Prostate gland (tissue), 2 donors: ENCODE results near the gene ADAMTSL5. TPM values are rescaled to one million over a fixed set of nuclear protein-coding genes. Genes with fewer than 3 reads are reported as not detected.

Experiments used
- DNase-seq: peaks from one replicate; pipeline ENCODE4 v3.0.0-alpha.2; 2019; ENCODE audit warnings: low spot score
- H3K27ac ChIP-seq, 2 donors: fragments of 200-600 bp; sonication (generic); 2 replicates each; pipeline ENCODE4 v1.5.1; 2017 to 2019
- H3K27me3 ChIP-seq: fragments of 200-600 bp; sonication (generic); replicated peaks from 2 replicates; pipeline ENCODE4 v1.5.1; 2019; ENCODE audit not compliant: insufficient read depth
- H3K36me3 ChIP-seq, 2 donors: fragments of 200-600 bp; sonication (generic); 1 replicate in 1 of 2; 2 replicates in 1 of 2; pipeline versions ENCODE4 v1.5.1 to v1.8.1; 2017 to 2019
- H3K4me1 ChIP-seq: fragments of 200-600 bp; sonication (generic); replicated peaks from 2 replicates; pipeline ENCODE4 v1.5.1; 2019
- H3K4me3 ChIP-seq, 2 donors: fragments of 200-600 bp; sonication (generic); 2 replicates each; pipeline ENCODE4 v1.5.1; 2017 to 2019
- H3K9me3 ChIP-seq: fragments of 200-600 bp; sonication (generic); 2 replicates; pipeline ENCODE4 v1.5.1; 2017
- POLR2A ChIP-seq: fragments of 450-650 bp; IDR thresholded peaks from one replicate; pipeline ENCODE4 v1.6.1; 2016; ENCODE audit warnings: antibody characterized with exemption, mild to moderate bottlenecking
- POLR2AphosphoS5 ChIP-seq: sonication (generic); formaldehyde crosslinking; IDR thresholded peaks from one replicate; pipeline ENCODE4 v1.6.1; 2017; ENCODE audit warnings: antibody characterized with exemption
- WGBS: methylation state at CpG from one replicate; pipeline ENCODE4 v1.1.5; 2018; 5-methylcytosine and 5-hydroxymethylcytosine counted together
- intact Hi-C: fragments of 100-400 bp; cut with DNase I; formaldehyde crosslinking; loops from one replicate; pipeline ENCODE4 v1.14.2; 2022
- total RNA-seq, 2 donors: library from RNA; depleted of rRNA; stranded (reverse); fragments of >200 nt; gene quantifications; one replicate each; pipeline ENCODE4 v1.1.0, GENCODE V29; 2016
- TF ChIP-seq, protein P1 (sequence below), 4 experiments: fragments of 200-600 bp in 2 of 4; fragments of 450-650 bp in 2 of 4; sonication (generic) in 2 of 4; IDR thresholded peaks; 1 replicate in 3 of 4; 2 replicates in 1 of 4; pipeline ENCODE4 v1.5.1; 2016 to 2019; ENCODE audit warnings: antibody characterized with exemption in 4 of 4, mild to moderate bottlenecking in 2 of 4, moderate library complexity in 2 of 4

The ADAMTSL5 gene
- total RNA-seq, 2 donors from 2014 or later = 0.82 to 14.5 TPM

DNA sequence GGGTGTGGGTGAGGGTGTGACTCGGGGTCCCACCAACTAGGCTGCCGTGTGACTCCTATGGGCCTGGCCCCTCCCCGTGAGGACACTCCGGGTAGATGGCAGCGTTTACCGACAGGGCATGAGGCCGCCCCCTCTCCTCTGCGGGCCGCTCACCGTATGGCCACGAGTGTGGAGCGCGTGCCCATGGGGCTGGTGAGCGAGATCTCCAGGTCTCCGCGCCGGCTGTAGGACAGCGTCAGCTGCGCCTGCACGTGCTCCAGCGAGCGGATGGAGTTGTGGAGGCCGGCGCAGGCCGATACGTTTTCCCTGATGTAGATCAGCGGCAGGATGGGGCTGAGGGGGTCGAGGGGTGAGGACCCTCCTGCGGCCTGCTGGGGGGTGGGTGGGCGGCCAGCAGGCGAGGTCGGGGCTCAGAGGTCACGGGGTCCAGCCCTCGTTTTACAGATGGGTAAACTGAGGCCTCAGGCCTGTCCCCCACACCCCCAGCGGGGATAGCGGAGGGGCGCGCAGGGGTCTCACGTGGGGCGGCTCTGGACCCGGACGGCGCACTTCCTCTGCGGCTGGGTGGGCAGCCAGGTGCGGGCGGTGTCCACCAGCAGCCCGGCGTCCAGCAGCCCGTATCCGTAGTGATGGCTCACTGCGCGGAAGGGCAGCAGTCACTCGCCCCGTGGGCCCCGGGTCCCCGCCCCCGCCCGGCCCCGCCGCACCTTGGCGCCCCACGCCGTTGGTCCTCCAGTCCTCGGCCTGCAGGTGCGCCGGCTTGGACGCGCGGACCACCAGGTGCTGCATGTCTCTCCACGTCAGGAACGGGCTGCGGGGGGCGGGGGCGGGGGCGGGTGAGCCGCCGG is 29.5 kb downstream of the ADAMTSL5 start:
- Histone ChIP-seq H3K36me3 (no peaks in the 10 kb centered on the region), H3K4me1 (no peaks in the 10 kb centered on the region), H3K9me3 (no peaks in the 10 kb centered on the region), H3K4me3 (no peak overlapping the region), H3K27me3 (no peaks in the 10 kb centered on the region), H3K27ac (no peak overlapping the region)
- 91% methylated on average over 56 of the region's 77 CpGs for WGBS
- no peak for DNase-seq
- TF ChIP-seq POLR2AphosphoS5 = no peak
- TF ChIP-seq, protein P1, sequence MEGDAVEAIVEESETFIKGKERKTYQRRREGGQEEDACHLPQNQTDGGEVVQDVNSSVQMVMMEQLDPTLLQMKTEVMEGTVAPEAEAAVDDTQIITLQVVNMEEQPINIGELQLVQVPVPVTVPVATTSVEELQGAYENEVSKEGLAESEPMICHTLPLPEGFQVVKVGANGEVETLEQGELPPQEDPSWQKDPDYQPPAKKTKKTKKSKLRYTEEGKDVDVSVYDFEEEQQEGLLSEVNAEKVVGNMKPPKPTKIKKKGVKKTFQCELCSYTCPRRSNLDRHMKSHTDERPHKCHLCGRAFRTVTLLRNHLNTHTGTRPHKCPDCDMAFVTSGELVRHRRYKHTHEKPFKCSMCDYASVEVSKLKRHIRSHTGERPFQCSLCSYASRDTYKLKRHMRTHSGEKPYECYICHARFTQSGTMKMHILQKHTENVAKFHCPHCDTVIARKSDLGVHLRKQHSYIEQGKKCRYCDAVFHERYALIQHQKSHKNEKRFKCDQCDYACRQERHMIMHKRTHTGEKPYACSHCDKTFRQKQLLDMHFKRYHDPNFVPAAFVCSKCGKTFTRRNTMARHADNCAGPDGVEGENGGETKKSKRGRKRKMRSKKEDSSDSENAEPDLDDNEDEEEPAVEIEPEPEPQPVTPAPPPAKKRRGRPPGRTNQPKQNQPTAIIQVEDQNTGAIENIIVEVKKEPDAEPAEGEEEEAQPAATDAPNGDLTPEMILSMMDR (IDR thresholded peaks at IDR 0.05) = no peak
- TF ChIP-seq POLR2A = no peak
- intact Hi-C loops = no loop called here

DNA sequence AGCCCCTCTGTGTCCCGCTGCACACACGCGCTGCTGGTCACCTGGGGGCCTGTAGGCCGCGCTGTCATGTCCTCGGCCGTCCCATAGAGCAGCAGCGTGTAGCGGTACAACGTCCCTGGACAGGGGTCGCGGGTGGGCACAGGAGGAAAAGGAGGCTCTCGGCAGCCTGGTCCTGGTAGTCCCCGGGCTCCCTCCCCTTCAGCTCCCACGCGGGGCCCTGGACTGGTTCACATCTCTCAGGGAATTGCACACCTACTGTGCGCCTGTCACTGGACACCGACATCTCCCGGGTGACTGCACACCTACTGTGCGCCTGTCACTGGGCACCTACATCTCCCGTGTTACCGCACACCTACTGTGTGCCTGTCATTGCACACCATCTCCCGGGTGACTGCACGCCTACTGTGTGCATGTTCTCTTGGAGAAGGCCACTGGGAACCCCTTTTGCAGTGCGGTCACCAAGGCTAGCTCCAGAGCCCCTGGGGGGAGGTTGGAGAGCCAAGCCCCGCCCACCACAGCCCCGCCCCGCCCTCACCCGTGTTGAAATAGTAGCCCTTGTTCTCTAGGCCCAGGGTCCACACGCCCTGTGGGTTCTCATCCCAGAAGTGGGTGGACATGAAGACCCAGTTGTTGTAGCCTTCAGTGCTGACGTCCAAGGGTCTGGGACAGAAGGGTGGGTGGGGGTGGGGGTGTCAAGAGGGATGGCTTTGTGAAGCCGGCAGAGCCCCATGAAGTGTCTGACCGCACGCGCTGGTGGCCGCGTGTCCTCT is 30.3 kb downstream of the ADAMTSL5 start:
- DNase-seq = no peak
- Histone ChIP-seq H3K27me3 (no peaks in the 10 kb centered on the region), H3K4me1 (no peaks in the 10 kb centered on the region), H3K36me3 (no peaks in the 10 kb centered on the region), H3K4me3 (no peak overlapping the region), H3K9me3 (no peaks in the 10 kb centered on the region), H3K27ac (no peak overlapping the region)
- TF ChIP-seq, protein P1 (IDR thresholded peaks at IDR 0.05) = no peak
- no peak for TF ChIP-seq POLR2A
- TF ChIP-seq POLR2AphosphoS5 = no peak
- intact Hi-C loops = no loop called here
- WGBS = 83% methylated on average over 33 of the region's 37 CpGs

DNA sequence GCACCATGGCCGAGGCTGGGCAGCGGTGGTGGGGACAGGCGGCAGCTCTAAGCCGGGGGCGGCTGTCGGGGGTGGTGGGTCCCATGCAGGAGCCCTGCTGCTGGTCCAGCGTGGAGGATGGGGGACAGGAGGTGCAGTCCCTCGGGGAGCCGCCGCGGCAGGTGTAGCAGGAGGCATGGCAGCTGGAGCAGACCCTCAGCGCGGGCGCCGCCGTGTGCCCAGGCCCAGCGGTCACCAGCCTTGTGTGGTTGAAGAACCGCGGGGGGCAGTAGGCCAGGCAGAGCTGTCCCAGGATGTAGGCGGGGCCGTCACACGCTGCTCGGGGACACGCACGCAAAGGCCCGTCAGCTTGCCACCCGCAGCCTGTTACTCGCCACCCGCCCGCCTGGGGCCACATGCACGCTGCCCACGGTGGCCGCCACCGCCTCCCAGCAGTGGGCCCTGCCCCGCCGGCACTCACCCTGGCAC is 30.9 kb downstream of the ADAMTSL5 start:
- TF ChIP-seq POLR2A (no peak), POLR2AphosphoS5 (no peak)
- TF ChIP-seq, protein P1 (IDR thresholded peaks at IDR 0.05) = no peak
- Histone ChIP-seq H3K4me3 (no peak overlapping the region), H3K4me1 (no peaks in the 10 kb centered on the region), H3K27ac (no peak overlapping the region), H3K27me3 (no peaks in the 10 kb centered on the region), H3K9me3 (no peaks in the 10 kb centered on the region), H3K36me3 (no peaks in the 10 kb centered on the region)
- no peak for DNase-seq
- WGBS = 88% methylated on average over 27 of the region's 36 CpGs
- intact Hi-C loops = no loop called here

DNA sequence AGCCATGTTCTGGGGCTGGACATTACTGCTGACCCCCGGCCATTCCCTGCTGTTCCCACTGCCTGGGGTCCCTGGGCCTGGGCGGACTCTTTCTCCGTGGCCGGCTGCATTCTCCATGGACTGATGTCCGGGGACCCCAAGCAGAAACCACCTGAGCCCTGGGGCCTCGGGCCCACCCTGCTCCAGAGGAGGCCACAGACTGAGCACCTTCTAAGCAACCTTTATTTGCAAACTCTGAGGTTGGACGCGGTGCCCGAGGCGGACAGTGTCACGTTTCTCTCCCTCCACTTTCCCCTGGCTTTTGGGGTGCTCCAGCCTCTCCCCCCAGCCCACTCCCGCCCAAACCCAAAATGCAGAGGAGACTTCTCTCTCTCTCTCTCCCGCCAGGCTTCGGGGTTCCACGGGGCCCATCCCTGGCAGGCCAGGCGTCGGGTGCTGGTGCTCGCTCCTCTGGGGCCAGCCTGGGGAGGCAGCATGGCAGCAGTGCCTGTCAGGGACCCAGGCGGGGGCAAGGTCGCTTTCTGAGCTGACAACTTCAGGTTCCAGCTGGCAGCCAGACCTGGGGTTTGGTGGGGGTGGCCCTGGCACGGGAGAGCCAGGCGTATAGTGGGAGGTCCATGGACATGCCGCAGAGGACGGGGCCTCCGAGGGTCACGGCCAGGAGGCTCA is 31.5 kb downstream of the ADAMTSL5 start:
- no peak overlapping the region for H3K4me3 ChIP-seq
- H3K27ac ChIP-seq = no peak overlapping the region
- intact Hi-C loops = no loop called here
- H3K9me3 ChIP-seq = no peaks in the 10 kb centered on the region
- H3K4me1 ChIP-seq = no peaks in the 10 kb centered on the region
- TF ChIP-seq, protein P1 (IDR thresholded peaks at IDR 0.05) = no peak
- no peak for TF ChIP-seq POLR2A
- TF ChIP-seq POLR2AphosphoS5 = no peak
- DNase-seq = no peak
- H3K36me3 ChIP-seq = no peaks in the 10 kb centered on the region
- 89% methylated on average over 26 of the region's 26 CpGs for WGBS
- no peaks in the 10 kb centered on the region for H3K27me3 ChIP-seq
